GM18519 (cell line): Measurements from ENCODE around the gene ENC1.
A peak's percentile ranks its signal among the peaks of the same experiment; 100 is the strongest.

Experiments
- ATAC-seq: cut with Tn5 transposase; IDR thresholded peaks from one replicate; pipeline ENCODE4 v1.9.1; 2021; ENCODE audit warnings: mild to moderate bottlenecking, moderate library complexity; ENCODE audit not compliant: unreplicated experiment, low FRiP score

Gene ENC1

DNA sequence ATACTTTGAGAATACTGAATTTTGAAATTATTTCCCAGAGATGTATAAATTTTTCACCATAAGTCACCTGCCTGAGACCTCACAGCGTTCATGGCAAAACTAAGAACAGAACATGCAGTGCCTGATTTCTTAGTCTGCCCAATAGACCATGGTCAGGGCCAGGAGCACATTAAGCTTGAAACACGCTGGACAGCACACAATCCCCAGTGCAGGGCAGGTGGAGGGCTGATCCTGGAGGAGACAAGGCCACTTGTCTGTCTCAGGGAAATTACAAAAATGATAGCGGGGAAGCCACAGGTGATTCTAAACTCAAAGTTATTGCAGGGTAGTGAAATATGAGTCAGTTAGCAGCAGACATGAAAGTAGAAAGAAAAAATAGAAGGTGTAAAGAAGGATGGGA, 18.6 kb upstream of the ENC1 start:
- no peak for ATAC-seq

DNA sequence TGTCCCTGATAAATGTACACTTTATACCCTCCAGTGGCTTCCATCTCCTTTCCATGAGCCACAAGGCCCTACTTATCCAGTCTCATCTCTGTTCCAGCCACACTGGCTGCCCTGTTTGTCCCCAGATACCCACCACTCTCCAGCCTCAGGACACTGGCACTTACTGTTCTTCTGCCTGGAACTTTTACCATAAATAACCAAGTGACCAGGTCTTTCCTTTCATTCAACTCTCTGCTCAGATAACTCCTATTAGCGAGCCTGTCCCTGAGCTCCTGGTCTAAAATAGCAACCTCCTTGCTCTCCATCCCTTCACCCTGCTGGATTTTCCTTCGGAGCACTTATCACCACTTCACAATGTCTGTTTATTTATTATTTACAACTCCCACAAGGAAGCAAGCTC, 16.6 kb upstream of the ENC1 start:
- no peak for ATAC-seq

DNA sequence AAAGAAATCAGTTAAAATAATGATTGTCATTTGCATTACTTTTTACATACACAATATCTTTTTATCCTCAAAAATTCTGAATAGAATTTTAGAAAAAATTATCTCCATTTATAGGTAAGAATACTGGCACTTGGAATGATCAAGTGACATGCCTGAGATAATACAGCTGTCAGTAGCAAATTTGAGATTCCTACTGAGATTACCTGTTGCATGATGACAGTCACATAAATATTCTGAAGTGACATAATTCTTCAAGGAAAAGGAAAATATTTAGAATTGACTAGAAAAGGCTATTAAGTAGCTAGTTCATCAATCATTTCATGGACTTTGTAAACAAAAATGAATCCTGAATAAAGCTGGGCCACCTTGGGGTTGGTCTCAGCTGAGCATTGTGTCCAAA, 15.2 kb upstream of the ENC1 start:
- no peak for ATAC-seq

DNA sequence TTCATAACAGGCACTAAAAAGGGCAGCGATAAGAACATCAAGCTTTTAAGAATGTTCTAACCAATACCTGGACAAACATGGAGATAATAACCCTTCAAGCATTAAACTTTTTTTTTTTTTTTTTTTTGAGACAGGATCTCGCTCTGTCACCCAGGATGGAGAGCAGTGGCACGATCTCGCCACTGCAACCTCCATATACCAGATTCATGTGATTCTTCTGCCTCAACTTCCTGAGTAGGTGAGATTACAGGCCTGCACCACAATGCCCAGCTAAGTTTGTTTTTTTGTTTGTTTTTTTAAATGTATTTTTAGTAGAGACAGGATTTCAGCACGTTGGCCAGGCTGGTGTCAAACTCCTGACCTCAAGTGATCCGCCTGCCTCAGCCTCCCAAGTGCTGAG, 14.7 kb upstream of the ENC1 start:
- no peak for ATAC-seq

DNA sequence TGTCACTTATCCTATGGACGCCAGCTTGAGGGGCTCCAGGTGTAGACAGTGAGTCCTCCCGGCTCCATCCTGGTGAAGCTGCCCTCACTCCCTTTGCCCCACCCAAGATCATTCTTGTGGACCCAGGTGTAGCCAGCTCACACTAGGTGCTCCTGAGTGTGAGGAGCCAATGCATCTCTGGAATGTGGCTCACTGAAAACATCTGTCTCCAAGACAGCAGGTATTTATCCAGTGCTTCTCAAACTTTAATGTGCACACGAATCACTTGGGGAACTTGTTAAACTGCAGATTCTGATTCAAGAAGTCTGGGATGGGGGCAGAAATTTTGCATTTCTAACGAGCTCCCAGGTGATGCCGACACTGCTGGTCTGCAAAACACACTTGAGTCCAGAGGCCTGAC, 13.5 kb upstream of the ENC1 start:
- no peak for ATAC-seq

DNA sequence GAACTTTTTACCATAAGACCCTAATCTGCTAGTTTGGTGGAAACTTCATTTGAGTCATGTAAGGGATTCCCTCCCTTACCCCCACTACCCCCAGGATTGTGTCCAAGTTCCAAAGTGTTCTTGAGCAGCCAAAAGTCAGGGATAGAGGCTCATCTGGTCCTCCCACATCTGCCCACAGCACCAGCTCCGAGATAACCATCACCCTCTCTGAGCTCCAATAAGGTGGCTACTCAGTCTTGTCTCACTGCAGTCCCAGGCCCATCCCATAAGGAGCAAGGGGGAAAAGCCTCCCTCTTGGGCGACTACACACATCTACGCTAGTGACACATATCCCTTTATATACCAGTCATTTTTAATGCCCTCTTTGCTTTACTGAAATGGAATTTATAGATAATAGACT, 12.0 kb upstream of the ENC1 start:
- ATAC-seq = no peak

DNA sequence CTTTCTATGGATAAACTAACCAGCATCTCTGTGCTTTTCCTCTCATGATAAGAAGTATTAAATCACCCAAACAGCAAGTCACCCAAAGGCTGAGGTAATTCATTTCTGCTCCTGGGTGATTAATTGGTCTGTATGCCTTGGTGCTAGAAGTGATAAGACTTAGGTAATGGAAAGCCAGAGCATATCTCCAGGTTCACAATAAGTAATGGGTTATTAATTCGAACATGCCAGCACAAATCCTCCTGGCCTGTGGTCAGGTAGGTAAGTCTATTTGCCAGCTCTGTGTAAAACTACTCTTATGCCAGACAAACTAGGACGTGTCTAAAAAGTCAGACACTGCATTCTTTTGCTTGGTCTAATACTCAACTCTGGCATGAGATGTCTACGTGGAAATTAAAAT, 11.2 kb upstream of the ENC1 start:
- ATAC-seq = no peak

DNA sequence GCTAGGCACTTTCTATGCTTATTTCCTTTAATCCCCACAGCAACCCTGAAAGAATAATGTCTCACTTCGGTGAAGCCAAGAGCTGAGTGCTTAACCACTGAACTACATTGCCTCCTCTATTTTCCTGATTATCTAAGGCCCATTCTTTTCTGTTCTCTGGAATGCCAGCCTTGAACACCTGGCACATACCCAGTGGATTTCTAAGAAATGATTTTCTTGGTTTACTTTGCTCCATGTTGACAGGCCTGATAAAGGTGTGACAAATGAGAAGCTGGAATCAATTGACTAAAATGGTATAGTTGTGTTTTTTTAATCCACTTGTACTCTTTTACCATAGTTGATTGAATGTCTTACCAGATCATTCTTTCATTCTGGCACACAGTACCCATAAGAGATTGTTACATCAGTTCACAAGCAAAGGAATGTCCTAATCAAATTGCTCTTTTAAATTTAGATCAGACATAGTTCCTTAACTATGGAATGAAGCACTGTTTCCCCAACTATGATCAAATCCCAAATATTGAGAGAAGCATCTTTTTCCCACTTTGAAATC, 9.0 kb upstream of the ENC1 start:
- no peak for ATAC-seq

DNA sequence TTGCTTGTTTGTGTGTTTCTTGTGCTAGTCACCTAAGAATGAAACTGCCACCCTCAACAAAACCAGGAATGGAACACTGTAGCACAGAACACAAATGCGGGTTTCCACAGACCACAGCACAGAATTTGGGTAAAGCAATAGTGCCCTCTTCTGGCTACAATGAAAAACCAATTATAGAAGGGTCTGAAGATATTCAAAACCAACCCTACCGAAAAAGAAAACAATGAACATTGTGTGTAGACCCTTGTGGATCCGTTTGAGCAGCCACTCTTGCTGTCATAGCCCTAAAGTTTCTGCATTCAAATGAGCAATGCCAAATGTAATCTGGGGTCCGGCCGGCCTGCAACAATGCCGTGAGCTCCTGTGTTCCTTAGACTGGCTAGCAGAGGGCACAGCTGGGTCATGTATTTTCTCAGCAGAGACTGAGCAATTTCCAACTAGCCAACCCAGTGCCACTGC, 8.3 kb upstream of the ENC1 start:
- no peak for ATAC-seq

DNA sequence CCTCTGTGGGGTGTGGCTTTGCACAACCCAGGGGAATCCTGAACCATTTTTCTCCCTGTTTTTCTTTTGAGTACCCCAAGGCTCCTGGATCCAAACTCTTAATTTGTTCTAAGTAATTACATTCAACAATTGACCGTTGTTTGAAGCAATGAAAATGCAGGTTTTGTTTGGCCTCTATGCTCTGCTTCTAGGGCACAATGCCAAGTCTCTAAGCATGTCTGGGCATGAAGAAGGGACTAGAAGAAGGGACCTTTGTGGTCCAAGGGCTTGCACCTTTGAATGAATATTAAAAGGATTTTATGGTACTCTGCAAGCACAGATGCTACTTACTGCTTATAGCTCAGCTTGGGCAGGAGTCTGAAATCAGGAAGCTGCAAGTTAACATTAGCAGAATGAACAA, 6.6 kb upstream of the ENC1 start:
- no peak for ATAC-seq

DNA sequence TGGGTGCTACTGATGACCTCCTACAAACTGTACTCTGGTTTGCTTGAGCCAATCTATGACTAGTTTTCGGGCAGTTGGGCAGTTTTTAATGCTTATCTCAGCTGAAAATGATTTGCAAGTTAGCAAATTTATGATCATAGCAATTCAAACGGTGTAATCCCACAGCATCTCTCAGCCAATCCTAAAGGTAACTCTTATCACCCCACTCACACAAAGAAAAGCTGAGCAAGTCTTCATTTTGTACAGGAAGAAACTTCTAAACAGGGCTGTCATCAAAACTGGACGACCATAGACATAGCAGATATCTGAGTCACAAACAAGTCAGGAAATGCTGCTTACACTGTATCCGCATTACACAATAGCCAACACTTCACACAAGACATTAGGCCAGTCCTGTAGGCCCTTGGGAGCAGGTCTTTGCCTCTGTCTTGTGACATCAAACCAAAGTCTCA, 2.6 kb upstream of the ENC1 start:
- ATAC-seq = no peak

DNA sequence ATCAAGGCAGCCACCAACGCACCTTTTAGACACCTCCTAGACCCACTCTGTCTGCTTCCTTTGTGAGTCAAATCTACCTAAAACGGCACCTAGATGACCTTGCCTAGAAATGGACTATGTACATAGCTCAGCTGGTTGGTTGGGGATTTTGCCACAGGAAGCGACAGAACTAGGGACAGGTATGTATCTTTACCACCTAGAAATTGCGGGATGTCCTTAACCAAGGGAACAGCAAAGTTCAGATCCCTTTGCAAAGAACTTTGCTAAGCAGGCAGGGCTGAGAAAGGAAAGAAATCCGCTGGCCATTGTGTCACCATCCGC, 2.0 kb upstream of the ENC1 start:
- no peak for ATAC-seq

DNA sequence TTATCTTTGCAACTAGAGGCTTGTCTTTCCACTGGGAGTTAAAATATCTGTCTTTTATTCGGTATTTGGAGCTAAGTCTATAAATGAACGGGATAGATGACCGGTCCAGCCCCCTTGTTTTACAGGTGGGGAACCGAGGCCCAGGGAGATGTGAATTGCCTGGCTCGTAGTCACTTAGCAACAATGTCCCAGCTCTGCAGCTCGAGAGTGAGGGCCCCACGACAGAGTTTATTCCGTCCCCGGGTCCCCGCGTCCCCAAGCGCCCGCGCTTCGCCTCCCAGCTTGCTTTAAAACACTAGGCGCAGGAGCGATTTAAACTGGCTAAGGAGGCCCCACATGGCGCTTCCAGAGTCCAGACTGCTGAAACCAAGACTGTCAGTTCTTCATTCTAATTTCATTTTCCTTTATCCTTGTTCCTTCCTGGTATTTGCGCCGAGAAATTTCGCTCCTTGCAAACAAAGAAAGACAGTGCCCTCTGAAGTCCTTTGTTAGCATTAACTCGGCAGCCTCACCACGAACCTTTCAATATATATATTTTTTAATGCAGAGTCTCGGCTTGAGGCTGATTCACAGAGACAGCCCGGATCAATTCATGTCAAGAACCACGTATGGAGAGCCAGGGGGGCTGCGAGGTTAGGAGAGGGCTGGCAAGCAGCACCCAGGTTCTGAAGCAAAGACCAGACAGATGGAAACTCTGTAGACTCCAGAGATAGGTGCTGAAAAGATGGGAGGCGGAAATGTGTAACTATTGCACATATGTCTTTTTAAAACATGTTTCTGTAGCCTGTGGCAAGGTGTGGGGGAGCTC, 1.4 kb upstream of the ENC1 start:
- ATAC-seq = no peak

DNA sequence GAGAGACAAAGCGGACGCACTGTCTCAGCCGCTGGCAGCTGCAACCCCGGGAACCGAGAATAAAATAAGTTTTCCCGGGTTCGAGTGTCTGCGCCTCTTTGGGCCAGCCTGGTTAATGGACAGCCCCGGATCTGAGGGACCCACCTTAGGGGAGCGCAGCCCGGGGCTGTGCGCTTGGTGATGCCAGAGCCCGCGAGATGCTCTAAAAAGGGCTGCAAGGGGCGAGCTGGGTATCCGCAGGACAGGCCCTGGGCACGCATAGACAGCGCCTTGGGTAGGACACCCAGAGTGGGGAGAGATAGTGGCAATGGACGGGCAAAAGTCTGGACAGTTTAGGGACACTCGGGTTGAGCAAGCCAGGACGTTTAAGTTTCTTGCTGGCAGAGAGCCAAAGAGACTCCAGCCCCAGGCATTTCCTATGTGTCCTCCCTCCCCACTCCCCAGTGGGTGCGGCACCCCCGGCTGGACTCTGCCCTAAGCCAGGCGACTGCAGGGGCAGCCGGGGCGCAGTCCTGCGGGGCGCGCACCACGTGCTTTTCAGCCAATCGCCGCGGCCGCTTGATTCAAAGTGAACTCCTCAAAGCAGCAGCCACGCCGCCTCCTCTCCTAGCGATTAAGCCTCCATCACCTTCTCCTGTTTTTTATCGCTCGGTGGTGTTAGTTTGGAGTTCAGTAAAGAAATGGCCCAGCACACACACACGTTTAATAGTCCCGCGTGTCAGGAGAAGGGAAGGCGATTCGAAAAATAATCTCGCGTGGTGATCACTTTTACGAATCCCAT, 616 bp upstream of the ENC1 start:
- ATAC-seq = no peak

DNA sequence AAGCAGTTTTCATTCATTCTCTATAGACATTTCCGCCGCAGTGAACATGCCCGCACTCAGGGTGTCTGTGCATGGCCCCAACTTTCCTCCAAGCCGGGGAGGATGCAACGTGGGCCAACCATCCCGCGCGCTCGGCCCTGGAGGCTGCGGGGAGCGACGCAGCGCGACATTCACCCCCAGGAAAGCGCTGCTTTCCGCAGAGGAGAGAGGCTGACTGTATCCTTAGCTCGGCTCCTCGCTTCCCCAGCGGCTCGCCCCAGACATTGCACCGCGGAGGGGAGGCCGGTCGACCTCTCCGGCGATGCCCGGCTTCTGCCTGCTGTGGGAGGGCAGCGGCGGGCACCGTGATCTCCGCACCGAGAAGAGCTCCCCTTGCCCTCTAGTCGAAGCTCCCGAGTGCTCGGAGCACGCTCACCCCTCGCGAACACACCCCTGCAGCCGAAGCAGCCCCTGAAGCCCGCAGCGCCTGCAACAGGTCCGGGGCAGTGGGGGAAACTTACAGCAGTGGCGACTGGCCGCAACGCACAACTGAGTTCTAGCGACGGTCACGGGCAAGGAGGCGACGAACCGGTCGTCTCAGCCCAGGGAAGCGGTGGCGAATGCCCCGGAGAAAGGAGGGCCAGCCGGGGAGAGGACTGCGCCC, 600 bp downstream of the ENC1 start:
- ATAC-seq = no peak

DNA sequence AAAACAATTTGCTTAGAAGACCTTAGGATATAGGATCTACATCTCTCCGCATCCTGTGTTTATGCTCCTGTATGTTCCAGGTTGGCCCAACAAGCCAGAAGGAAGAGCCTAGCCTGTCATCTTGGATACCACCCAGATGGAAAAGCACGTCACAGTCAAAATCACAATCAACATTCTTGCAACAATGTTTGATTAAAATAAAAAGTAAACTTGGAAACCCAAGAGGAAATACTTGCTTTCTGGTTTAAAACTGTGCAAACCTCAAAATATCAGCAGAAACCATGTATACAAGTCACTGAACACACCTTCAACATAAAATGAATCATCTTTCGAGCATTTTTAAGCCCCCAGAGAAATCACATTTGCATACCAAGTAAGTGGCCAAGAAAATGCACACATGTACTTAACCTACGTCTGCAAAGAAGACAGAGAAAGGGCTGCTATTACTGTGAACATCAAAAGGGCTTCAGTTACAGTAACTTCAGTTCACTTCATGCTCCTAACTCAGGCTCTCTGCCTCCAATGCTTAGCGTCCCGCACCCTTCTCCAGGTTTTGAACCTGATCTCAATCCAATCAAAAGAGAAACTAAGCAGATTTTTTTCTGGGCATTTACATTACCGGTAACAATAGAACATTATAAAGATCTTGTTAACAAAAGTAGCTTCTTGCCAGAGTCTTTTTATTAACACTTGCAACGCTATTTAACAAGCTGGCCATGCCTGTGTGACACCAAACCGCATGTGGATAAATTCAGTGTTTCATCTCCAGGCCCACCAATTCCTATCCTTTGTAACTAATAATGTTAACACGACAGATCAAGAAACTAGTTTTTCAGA, 1.3 kb downstream of the ENC1 start:
- peak; percentile 35 for ATAC-seq

DNA sequence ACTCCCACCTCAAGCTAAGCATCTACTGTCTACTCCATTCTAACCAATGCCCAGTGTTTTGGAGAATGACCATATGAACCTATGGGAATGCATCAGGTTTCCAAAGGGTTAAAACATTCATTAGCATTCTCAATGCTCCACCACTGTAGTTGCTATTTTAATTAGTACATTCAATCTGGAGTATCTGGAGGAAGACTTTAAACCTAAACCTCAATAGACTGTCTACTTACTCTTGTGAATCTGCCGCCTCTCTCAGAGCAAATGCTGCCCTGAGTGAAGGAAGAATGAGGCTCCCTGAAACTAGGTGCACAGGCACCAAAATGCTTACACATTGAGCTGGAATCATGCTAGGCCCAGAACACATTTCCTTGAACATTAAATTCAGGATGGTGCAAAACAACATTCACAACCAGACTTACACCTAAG, 2.0 kb downstream of the ENC1 start:
- no peak for ATAC-seq

DNA sequence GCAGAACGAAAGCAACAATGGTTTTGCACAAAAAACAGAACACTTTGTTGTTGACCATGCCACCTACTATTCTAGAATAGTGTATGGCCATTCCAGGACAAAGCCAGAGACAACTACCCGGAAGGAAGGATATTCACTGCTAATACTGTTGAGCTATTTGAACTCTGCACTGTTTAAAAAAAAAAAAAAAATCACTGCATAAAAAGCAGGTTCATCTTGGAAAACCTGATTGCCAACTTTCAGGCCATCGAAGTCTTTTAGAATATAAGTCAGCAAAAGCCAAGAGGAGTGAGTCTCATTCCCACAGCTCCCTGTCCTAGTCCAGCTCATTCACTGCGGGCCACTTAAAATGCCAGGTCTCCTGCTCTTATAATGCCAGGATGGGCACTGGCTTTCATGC, 4.0 kb downstream of the ENC1 start:
- ATAC-seq = no peak

DNA sequence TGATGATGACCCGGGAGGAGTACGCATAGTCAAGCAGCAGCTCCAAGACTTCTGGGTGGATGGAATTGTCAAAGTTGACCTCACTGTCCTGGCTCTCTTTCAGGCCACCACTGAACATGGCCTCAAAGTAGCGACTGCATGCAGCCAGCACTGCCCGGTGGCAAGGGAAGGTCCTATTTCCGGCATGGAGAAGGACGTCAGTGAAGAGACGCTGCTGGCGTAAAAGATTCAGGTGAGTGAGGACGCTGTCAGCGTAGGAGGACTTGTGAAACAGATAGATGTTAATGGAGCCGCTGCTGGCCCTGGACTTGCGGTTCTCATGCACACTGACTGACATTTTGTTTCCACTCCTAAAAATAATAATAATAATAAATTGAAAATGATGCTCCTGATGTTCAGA, 4.4 kb downstream of the ENC1 start:
- no peak for ATAC-seq

DNA sequence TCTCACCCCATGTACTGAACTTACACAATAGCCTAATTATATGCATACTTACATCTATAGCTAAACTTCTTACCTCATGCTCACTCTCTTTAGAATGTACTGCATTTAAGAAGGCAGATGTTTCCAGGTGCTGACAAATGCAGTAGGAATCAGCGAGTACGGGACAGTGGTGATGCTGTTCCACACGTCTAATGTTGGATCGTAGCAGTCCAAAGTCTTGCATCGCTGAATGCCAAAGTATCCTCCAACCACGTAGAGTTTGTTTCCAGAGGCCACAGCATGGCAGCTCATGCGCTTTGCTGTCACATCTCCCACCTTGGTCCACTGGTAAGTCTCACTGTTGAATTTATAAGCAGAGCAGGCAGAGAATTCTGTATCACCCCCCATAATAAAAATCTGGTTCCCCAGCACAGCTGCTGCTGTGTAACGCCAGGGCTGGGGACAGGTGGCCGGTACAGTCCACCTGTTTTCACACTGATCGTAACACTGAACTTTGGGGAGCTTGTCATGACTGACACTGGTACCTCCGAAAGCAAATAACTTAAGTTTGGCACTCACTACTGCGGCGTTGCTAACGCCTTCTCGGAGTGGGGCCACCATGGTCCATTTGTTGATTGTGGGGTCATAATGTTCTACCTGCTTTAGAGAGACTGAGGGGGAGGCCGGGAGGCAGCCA, 5.8 kb downstream of the ENC1 start:
- ATAC-seq = no peak
